Activated gamma-delta T cell treated with Interleukin-2 at 50 U/mL for 16 hours (primary cell): Measurements from ENCODE around the gene CDK11A.
A peak's percentile ranks its signal among the peaks of the same experiment; 100 is the strongest.
"Not testable (repeated sequence)": the region's sequence is repeated elsewhere in the genome, so short reads cannot be mapped to it uniquely, and the experiment has no call there.

Experiments
- DNase-seq: peaks from one replicate; pipeline ENCODE4 v3.0.0-alpha.2; 2020

Gene CDK11A

GRCh38 chr1:1721201-1721600 lies 3.0 kb downstream of the CDK11A start:
- DNase-seq, result no peak

GRCh38 chr1:1715109-1715883 lies 8.9 kb downstream of the CDK11A start:
- DNase-seq, result not testable (repeated sequence)

GRCh38 chr1:1707897-1708296 lies 16.3 kb downstream of the CDK11A start:
- DNase-seq, result not testable (repeated sequence)

DNA sequence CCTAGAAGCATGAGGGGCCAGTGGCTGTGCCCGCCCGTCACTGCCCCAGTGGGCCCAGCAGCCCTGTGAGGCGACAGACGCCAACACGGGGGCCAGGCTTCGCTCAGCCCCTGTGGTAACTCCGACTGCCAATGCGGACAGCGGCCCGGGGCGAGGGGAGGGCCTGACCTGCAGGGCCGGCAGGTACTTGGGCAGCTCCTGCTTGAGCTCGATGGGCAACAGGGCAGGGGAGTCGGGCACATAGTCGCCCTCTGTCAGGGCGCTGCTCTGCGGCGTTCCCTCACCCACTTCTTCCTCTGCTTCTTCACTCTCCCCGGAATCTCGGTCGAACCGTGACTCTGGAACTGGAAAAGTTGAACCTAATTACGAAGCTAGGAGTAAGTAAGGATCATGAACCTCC lies 16.9 kb downstream of the CDK11A start:
- not testable (repeated sequence) for DNase-seq

DNA sequence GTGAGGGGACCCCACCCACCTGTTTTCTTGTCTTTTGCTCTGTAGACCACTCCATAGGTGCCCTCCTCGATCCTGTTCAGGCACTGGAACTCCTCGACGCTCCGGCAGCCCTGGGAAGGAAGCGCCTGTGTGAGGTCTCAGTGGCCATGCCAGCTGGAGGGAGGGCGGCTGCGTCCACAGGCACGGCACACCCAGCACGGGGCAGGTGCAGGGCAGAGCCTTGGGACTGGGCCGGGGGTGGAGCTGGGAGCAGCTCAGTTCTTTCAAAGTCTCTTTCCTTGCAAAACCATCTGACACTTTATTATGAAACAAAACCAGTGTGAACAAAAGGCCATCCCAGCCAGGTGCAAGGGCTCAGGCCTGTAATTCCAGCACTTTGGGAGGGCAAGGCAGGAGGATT lies 18.5 kb downstream of the CDK11A start:
- not testable (repeated sequence) for DNase-seq

GRCh38 chr1:1704284-1704957 lies 19.7 kb downstream of the CDK11A start:
- DNase-seq, result not testable (repeated sequence)

DNA sequence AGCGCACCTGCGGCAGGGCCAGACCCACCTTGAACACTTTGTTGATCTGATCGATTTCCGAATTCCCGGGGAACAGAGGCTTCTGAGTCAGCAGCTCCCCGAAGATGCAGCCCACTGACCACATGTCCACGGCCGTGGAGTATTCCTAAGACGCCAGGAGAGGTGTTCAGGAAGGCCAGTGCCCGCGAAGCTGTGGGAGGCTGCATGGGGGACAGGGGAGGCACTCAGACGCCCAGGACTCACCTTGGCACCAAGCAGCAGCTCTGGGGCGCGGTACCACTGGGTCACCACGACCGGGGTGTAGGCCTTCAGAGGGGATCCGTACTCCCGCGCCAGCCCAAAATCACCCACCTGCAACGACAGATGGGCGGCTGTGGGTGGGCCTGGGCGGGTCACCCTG lies 20.4 kb downstream of the CDK11A start:
- no peak for DNase-seq

DNA sequence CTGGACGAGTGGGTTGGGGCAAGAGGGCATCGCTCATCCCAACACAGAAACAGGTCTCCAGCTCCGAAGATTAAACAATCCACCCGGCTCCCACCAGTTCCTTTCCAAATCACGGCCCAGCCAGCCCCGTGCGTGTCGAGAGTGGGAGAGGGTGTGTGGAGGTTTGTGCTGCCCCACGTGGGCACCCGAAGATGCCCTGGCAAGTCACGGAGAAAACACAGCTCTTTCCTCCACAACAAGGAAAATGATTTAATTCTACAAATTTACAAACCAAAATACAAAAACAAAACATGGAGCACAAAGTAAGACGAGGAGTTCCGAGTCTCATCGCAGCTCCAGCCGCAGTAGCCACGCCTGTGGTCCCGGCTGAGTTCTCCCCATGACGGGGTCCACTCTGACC lies 21.7 kb downstream of the CDK11A start:
- not testable (repeated sequence) for DNase-seq

GRCh38 chr1:1700557-1700956 lies 23.6 kb downstream of the CDK11A start:
- not testable (repeated sequence) for DNase-seq

DNA sequence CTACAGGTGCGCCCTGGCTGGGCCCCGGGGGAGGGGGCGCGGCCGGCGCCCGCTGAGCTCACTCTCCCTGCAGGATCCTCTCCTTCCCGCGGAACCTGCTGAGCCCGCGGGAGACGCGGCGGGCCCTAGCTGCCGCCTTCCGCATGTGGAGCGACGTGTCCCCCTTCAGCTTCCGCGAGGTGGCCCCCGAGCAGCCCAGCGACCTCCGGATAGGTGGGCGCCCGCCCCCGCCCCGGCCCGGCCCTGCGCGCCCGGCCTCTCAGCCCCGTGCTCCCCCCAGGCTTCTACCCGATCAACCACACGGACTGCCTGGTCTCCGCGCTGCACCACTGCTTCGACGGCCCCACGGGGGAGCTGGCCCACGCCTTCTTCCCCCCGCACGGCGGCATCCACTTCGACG lies 24.1 kb downstream of the CDK11A start:
- not testable (repeated sequence) for DNase-seq

GRCh38 chr1:1699061-1699460 lies 25.1 kb downstream of the CDK11A start:
- not testable (repeated sequence) for DNase-seq

- DNase-seq, result not testable (repeated sequence)
These were observed 26.6 kb downstream of the CDK11A start for GRCh38 chr1:1697358-1698183.

GRCh38 chr1:1696431-1697357 lies 27.5 kb downstream of the CDK11A start:
- not testable (repeated sequence) for DNase-seq

DNA sequence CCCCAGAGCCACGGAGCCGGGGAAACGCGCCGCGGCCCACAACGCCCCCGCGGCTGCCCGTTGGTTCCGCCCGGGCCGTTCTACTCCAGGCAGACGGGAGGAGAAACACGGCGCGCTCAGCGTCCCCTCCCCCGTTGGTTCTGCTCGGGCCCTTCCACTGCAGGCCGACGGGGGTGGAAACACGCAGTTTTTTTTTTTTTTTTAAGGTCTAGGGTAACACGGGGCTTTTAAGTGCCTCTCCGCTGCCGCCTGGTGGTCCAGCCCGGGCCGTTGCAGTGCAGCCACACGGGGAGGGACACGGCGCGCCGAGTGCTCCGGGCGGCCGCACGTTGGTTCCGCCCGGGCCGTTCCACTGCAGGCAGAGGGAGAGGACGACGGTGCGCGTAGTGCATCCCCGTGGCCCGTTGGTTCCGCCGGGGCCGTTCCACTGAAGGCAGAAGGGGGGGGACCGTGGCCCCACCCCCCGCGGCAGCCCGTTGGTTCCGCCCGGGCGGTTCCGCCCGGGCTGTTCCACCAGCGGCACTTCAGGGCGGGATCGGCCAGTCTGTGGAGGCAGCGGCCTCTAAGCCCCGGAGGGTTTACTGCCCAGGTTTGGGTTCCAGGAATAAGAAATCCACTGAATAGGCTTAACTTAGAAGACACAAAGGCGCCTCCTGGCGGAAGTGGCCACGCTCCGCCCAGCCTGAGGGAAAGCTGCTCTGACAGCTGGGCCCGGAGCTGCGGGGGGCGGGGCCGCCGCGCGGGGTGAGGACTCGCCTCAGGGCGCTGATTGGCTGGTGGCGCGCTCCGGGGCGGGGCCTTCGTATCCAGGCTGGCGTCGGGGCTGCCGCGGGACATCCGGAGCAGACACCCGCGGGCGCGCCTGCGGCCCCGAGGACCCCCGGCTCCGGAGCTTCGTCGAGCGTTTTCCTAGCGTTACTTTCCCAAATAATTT lies 31.2 kb downstream of the CDK11A start, which contains the start of gene SLC35E2B:
SLC35E2B (minus strand) TSS at position 82 of the 934 bp plus-strand sequence. CDS start 16,096 bp downstream, outside the sequence.
- peak; percentile 98 for DNase-seq

DNA sequence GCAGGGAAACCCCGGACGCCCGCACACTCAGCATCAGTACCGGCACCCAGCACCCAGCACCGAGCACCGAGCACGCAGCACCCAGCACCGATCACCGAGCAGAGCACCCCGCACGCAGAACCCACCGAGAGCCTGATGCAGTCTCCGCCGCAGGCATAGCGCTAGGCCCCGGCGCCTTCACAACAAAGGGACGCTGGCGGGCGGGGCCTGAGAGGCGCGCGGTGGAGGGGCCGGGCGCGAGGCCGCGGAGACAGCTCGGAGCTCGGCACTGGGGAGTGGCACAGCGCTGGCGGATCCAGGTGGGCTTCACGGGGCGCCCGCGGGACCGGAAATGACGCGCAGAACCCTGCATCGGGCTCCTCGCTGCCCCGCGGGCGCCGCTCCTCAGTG lies 31.8 kb downstream of the CDK11A start:
- peak; percentile 85 for DNase-seq

GRCh38 chr1:1691443-1691842 lies 32.7 kb downstream of the CDK11A start:
- DNase-seq, result not testable (repeated sequence)

GRCh38 chr1:1689526-1689925 lies 34.6 kb downstream of the CDK11A start:
- not testable (repeated sequence) for DNase-seq

DNA sequence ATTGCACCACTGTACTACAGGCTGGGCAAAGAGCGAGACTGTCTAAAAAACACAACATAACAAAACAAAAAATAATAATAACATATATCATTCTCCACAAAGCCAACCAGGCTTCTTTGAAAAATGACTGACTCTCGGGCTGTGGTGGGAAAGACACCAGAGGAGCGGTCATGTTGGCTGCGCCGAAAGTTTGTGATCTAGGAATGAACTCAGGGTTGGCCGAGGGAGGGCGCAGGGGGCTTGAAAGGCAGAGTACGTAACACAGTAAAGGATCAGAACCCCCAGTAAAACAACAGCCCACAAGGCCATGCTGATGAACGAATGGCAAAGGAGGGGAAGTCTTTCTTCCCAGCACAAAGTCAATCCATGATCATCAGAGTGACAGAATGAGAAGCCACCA lies 36.3 kb downstream of the CDK11A start:
- no peak for DNase-seq

- no peak for DNase-seq
These were observed 40.0 kb downstream of the CDK11A start for GRCh38 chr1:1684031-1684681.
